Activated naive CD8-positive, alpha-beta T cell (primary cell): ENCODE measurements around the gene PSMD1.
"Not testable (repeated sequence)": the region's sequence is repeated elsewhere in the genome, so short reads cannot be mapped to it uniquely, and the experiment has no call there.

Source experiments
- H3K27ac Mint-ChIP-seq: one replicate; pipeline ENCODE4 v1.8.0; 2021; ENCODE audit warnings: mixed read lengths
- H3K27me3 Mint-ChIP-seq: one replicate; pipeline ENCODE4 v1.8.0; 2021; ENCODE audit warnings: mixed read lengths
- H3K36me3 Mint-ChIP-seq: one replicate; pipeline ENCODE4 v1.8.0; 2021; ENCODE audit warnings: mixed read lengths
- H3K4me1 Mint-ChIP-seq: one replicate; pipeline ENCODE4 v1.8.0; 2021; ENCODE audit warnings: low read depth, mixed read lengths
- H3K4me3 Mint-ChIP-seq: one replicate; pipeline ENCODE4 v1.8.0; 2021; ENCODE audit warnings: mild to moderate bottlenecking, mixed read lengths
- H3K9me3 Mint-ChIP-seq: one replicate; pipeline ENCODE4 v1.8.0; 2021; ENCODE audit warnings: low read depth, mixed read lengths

Gene PSMD1

DNA sequence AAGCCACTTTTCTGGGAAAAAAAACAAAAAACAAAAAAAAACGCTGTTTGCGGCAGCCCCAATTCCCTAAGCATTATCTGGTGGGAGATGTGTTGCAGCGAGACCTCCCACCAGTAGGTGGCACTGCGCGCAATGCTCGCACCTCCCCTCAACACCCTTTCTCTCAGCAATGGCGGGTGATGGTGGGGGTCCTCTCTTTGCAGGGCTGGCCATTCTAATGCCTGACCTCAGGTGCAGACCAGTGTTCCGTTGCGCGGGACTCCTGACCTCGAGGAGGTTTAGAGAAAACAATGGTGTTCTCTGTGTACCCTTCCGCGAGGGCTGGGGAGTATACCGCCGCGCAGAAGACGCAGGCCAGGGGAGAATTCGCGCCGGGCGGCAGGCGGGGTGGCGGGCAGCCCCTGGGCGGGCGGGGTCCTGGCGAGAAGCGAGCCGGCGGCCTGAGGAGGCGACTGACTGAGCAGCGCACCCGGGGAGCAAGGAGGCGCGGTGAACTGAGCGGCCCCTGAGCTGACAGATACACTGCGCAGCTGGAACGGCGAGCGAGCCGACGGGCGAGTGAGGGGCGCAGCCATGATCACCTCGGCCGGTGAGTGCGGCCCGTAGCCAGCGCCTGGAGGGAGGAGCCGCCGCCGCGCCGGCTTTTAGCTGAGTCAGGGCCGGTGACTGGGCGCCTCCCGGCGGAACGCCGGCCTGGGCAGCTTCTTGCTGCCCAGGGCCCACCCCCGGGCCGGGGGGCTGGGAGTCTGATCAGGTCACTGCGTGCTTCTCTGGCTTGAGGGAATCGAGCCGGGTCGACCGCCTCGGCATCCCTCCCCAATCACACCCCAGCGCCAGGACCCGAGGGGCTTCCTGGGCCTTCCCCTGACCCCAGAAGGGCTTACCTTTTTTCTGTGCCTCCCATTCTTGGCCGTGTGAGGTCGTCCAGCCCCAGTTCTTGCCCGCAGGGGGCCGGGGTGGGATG lies at the start of gene PSMD1:
TSS of gene PSMD1 (plus strand) at position 415 of the 964 bp plus-strand sequence. CDS start at position 574, 159 bp downstream.
- Mint-ChIP-seq H3K36me3 (peaks cover 4% of the 10 kb centered on the region), H3K9me3 (no peaks in the 10 kb centered on the region), H3K4me3 (peak within 1 kb of the TSS; percentile 92), H3K4me1 (peaks cover 46% of the 10 kb centered on the region), H3K27ac (peak within 1 kb of the TSS; percentile 100), H3K27me3 (no peaks in the 10 kb centered on the region)

DNA sequence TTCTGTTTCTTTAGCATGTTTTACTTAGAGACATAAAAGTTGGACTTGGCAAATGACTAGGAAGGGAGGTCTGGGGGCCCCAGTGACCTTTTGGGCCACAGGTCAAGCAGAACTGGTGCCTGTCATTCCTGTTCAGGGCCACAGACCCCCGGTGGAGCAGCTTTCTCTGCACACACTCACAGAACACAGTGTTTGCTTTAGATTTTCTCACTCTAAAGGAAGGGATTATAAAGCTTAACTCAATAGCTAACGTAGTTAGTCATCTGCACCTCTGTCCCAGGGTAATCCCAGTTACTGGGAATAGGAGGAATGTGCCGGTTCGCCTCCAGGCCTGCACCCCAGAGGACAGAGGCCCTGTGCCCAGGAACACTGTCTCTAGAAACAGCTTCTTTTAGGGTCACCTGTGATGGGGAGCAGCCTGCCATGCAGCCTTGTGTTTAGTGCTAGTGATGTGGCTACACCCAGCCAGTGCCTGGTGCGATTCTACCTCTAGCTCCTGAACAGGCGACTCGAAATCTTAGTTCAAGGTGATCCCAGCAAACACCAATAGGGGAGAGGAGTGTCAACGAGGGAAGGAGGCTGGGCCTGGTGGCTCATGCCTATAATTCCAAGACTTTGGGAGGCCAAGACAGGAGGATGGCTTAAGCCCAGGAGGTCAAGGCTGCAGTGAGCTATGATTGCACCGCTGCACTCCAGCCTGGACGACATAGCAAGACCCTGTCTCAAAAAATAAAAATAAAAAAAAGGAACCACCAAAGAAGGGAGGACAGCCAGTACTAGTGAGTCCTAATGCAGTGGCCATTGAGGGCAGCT lies 49.2 kb upstream of the PSMD1 start:
- H3K4me1 Mint-ChIP-seq = no peaks in the 10 kb centered on the region
- H3K27ac Mint-ChIP-seq = no peak overlapping the region
- peaks cover 2% of the 10 kb centered on the region for H3K36me3 Mint-ChIP-seq
- no peak overlapping the region for H3K4me3 Mint-ChIP-seq
- H3K9me3 Mint-ChIP-seq = peaks cover 8% of the 10 kb centered on the region
- no peaks in the 10 kb centered on the region for H3K27me3 Mint-ChIP-seq

DNA sequence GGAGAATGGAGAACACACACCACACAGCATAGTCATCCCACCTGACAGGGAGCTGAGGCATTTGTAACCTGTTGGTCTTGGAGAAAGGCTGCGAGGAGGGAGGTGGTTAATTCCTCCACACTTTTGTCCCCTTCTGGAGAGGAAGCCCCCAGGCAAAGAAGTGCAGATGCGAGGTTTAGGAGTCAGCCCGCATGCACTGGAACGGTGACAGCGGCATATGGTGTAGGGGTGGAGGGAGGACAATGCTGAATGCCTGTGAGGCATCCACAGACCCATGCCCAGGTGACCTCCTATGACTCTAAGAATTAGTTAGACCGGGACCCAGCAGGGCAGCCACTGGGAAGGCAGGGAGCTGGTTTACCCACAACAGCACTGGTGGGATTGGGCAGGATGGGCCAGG lies 48.5 kb upstream of the PSMD1 start:
- H3K36me3 Mint-ChIP-seq = peaks cover 2% of the 10 kb centered on the region
- H3K27ac Mint-ChIP-seq = no peak overlapping the region
- H3K9me3 Mint-ChIP-seq = peaks cover 8% of the 10 kb centered on the region

DNA sequence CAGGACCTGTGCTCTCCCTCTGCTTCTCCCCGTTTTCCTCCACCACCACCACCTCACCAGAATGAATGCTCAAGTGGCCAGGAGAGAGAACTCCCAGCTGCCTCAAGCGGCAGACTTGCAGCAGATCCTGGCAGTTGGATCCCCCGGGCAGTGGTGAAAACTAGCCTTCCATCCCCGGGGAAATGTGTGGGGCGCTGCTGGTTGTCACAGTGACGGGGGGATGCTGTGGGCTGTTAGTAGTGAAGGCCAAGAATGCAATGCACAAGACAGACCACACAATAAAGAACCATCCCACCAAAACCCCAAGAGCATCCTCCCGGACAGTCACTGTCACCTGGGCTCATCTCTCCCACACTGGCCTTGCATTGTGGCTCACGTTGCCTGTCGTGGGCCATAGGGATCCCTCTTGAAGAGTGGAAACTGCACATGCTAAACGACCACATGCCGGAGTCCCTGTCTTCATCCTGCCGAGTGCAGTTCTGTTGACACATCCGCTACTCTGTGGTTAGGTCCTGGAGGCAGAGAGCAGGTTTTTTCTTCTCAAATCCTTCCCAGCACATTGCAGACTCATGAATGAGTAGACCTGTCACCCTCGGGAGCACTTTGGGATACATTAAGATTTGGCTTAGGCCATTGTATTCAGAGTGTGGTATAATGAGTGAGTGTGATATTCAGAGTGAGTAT lies 47.3 kb upstream of the PSMD1 start:
- no peaks in the 10 kb centered on the region for H3K4me1 Mint-ChIP-seq
- H3K27me3 Mint-ChIP-seq = peaks cover 2% of the 10 kb centered on the region
- no peak overlapping the region for H3K27ac Mint-ChIP-seq
- peaks cover 2% of the 10 kb centered on the region for H3K36me3 Mint-ChIP-seq
- no peak overlapping the region for H3K4me3 Mint-ChIP-seq
- H3K9me3 Mint-ChIP-seq = peaks cover 8% of the 10 kb centered on the region

More for the DNA sequence above, 48.5 kb upstream of the PSMD1 start:
- Mint-ChIP-seq H3K4me1 (no peaks in the 10 kb centered on the region), H3K4me3 (no peak overlapping the region), H3K27me3 (peaks cover 2% of the 10 kb centered on the region)

DNA sequence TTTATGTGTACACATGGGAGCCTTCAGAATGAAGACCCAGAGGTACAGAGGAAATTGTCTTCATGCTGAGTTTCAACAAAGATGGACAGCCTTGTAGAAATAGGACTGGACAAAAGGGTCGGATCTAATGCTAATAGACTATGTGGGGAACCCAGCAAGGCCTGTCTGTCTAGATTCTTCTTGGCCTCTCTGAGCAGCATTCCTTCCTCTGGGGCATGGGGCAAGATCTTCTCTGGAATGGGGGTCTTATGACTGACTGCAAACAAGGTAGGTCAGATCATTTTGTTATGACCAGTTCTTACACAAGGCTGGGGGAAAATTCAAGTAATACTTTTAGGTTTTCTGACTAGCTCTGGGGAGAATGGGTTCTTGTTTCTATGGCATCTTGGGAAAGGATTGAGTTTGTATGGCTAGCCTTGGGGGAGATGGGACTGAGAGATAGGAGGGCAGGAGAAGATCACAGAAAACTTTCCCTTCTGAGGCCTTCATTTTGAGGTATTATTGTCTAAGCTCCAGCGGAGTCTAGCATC lies 46.4 kb upstream of the PSMD1 start:
- H3K4me3 Mint-ChIP-seq = no peak overlapping the region
- H3K9me3 Mint-ChIP-seq = peaks cover 4% of the 10 kb centered on the region
- no peak overlapping the region for H3K27ac Mint-ChIP-seq
- peaks cover 2% of the 10 kb centered on the region for H3K36me3 Mint-ChIP-seq
- no peaks in the 10 kb centered on the region for H3K4me1 Mint-ChIP-seq
- H3K27me3 Mint-ChIP-seq = peaks cover 2% of the 10 kb centered on the region

DNA sequence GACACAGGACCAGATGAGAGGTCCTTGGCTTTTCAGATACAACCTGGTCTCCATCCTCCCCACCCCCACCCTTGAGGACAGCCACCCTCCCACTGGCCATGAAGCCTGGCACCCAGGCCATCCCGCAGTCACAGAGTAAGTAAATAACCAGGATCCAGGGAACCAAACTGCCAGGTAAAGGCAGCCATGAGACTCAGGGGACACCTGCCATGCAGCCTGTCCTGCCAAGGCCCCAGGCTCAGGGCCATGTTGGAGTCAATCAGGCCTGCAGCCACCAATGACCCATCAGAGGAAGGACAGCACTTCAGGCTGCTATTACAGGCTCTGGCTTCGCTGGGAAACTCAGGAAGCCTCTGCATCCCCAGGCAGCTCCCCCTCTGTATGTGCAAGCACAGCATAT lies 45.1 kb upstream of the PSMD1 start:
- H3K27ac Mint-ChIP-seq = no peak overlapping the region
- peaks cover 2% of the 10 kb centered on the region for H3K27me3 Mint-ChIP-seq
- no peaks in the 10 kb centered on the region for H3K36me3 Mint-ChIP-seq
- H3K4me3 Mint-ChIP-seq = no peak overlapping the region
- H3K9me3 Mint-ChIP-seq = no peaks in the 10 kb centered on the region
- no peaks in the 10 kb centered on the region for H3K4me1 Mint-ChIP-seq

DNA sequence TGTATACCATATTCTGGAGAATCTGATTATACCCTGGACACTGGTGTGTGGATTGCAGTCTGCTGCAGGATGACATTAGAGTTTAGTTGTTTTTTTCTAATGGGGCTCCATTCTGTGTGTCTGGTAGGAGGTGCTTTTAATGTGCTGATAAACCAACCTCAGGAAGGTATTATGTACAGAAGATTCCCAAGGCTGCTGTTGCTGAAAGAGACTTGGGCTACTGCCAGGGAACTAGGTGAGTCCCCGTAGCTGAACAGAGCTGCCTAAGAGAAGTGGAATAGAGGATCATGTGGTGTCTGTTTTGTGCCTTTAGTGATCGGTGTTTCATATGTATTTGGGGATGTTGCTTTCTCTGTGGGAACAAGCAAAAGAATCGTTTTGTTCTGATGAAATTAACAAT lies 44.2 kb upstream of the PSMD1 start:
- no peak overlapping the region for H3K27ac Mint-ChIP-seq
- H3K27me3 Mint-ChIP-seq = peaks cover 6% of the 10 kb centered on the region
- H3K36me3 Mint-ChIP-seq = no peaks in the 10 kb centered on the region
- peaks cover 5% of the 10 kb centered on the region for H3K4me1 Mint-ChIP-seq
- H3K4me3 Mint-ChIP-seq = no peak overlapping the region
- H3K9me3 Mint-ChIP-seq = no peaks in the 10 kb centered on the region

DNA sequence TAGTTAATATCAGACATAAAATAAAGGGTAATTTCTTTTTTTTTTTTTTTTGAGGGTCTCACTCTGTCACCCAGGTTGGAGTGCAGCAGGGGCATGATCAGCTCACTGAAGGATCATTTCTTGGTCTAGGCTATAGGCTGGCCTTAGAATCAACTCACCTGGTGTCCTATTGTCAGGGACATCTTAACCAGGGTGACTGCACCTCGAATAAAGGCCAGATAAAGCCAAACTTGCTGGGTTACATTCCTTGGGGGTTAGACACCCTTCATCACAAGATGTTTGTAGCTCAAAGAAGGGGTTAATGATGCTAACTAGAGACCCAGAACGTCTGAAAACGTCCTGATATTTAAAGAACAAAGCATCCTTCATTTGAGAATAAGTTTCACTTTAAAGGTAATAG lies 42.8 kb upstream of the PSMD1 start:
- Mint-ChIP-seq H3K4me3 (no peak overlapping the region), H3K27me3 (peaks cover 6% of the 10 kb centered on the region), H3K9me3 (no peaks in the 10 kb centered on the region), H3K4me1 (peaks cover 5% of the 10 kb centered on the region), H3K36me3 (no peaks in the 10 kb centered on the region), H3K27ac (no peak overlapping the region)

DNA sequence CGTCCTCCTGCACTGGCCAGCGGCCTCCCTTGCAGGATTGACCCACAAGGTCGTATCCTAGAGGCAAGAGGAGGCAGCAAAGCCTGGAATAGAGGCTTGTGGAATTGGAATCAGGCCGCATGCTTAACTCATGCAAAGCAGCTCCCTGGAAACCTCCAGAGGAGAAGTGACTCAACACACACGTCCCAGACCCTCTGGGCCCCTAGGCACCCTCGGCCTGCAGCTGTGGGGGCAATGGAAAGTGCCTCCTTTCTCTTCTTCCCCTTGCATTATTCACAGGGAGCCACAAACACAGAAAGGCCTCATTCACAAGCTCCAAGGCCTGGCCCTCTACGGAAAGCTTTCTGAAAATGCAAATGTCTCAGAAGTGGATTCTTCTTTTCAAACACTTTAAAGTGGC lies 41.2 kb upstream of the PSMD1 start:
- Mint-ChIP-seq H3K27ac (no peak overlapping the region), H3K9me3 (no peaks in the 10 kb centered on the region), H3K36me3 (no peaks in the 10 kb centered on the region), H3K4me3 (no peak overlapping the region), H3K27me3 (peaks cover 6% of the 10 kb centered on the region), H3K4me1 (peaks cover 5% of the 10 kb centered on the region)

DNA sequence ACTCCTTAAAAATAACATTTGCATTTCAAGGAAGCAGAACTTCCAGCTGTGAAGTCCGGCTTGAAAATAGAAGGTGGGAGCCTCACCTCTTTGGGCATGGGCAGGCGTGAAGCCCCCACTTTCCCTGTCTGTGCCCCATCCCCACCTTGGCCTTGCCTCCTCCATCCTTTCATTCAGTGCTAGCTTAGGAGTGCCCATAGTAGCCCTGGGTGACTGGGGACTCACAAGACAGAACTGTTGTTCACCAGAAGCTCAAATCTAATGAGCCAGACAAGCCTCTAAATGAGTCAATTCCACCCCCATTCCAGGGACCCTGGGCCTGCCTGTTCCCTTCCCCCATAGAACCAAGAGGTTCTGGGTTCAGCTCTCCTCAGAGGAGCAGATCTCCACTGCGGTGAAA lies 40.7 kb upstream of the PSMD1 start:
- no peaks in the 10 kb centered on the region for H3K36me3 Mint-ChIP-seq
- no peak overlapping the region for H3K27ac Mint-ChIP-seq
- H3K4me1 Mint-ChIP-seq = peaks cover 5% of the 10 kb centered on the region
- no peaks in the 10 kb centered on the region for H3K9me3 Mint-ChIP-seq
- peaks cover 6% of the 10 kb centered on the region for H3K27me3 Mint-ChIP-seq
- H3K4me3 Mint-ChIP-seq = no peak overlapping the region

DNA sequence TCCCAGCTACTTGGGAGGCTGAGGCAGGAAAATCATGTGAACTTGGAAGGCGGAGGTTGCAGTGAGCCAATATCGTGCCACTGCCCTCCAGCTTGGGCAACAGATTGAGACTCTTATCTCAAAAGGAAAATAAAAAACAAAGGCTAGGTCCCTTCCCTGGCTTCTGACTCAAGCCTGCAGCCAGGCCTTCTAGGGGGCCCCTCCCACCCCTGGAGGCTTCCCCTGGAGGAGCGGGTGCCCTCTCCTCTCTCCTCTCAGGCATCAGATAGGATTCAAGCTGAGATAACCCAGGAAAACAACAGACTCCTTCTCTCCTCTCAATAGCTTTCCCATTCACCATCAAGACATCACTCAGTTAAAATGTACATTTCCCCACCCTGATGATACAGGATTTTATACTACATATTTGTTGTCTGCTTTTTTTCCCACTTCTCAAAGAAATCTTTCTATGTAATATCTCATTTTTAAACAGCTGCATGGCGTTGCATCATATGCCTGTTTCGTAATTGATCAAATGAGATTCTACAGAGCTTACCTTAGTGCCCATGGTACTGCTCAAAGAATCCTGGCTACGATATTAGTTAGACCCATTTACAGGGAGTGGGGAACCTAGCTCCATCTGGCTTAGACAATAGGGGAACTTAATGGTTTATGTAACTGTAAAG lies 40.0 kb upstream of the PSMD1 start:
- Mint-ChIP-seq H3K27me3 (peaks cover 6% of the 10 kb centered on the region), H3K4me3 (no peak overlapping the region), H3K4me1 (peaks cover 5% of the 10 kb centered on the region), H3K36me3 (no peaks in the 10 kb centered on the region), H3K9me3 (no peaks in the 10 kb centered on the region), H3K27ac (no peak overlapping the region)

DNA sequence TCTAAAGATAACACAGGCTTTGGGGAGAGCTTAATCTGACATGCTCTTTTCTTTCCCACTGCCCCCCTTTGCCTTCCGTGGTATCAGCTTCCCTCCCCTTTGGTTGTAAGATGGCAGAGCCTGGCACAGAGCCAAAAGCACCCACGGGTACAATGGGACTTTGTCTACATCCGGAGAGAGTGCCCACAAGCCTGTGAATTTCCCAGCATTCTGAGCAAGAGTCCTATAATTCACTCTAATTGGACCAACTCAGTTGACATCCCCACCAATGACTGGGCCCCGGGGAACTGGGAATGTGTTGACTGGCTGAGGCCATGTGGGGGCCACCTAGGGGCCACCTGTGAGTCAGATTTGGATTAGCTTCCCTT lies 39.5 kb upstream of the PSMD1 start:
- Mint-ChIP-seq H3K9me3 (no peaks in the 10 kb centered on the region), H3K4me3 (no peak overlapping the region), H3K27ac (no peak overlapping the region), H3K36me3 (no peaks in the 10 kb centered on the region), H3K4me1 (peaks cover 5% of the 10 kb centered on the region), H3K27me3 (peaks cover 6% of the 10 kb centered on the region)

DNA sequence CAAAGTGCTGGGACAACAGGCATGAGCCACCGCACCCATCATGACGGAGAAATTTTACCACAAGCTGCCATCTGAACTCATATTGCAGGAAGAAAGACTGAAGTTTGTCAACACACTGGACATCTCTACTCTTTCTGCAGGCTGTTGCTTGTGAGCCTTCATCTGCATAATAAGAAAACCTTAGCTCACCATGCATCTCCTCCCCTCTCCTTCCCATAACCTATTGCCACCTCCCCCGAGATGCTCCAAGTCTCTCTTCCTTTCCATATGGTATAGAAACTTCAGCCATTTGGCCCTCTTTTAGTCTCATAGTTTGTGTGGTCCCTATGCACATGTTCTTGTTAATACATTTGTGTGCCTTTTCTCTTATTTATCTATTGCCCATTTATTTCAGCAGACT lies 38.5 kb upstream of the PSMD1 start:
- peaks cover 5% of the 10 kb centered on the region for H3K4me1 Mint-ChIP-seq
- peaks cover 3% of the 10 kb centered on the region for H3K27me3 Mint-ChIP-seq
- no peak overlapping the region for H3K4me3 Mint-ChIP-seq
- H3K36me3 Mint-ChIP-seq = no peaks in the 10 kb centered on the region
- H3K27ac Mint-ChIP-seq = no peak overlapping the region
- H3K9me3 Mint-ChIP-seq = no peaks in the 10 kb centered on the region

DNA sequence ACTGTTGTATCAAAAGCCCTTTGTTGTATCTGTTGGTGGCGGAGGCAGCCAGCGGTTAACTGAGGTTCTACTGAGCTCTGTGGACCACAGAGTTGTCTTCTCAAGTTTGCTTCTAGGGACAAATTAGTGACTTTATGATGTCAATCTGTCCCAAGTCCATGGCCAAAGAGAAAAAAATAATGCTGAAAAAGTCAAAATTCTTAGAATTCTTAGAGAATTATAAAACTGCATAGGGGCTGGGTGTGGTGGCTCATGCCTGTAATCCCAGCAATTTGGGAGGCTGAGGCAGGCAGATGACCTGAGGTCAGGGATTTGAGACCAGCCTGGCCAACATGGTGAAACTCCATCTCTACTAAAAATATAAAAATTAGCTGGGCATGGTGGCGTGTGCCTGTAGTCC lies 31.6 kb upstream of the PSMD1 start:
- H3K4me3 Mint-ChIP-seq, H3K9me3 Mint-ChIP-seq, H3K27me3 Mint-ChIP-seq, H3K36me3 Mint-ChIP-seq, H3K4me1 Mint-ChIP-seq, H3K27ac Mint-ChIP-seq: not testable (repeated sequence)
